ENCODE measurements around the gene ILK. TPM values are rescaled to one million over a fixed set of nuclear protein-coding genes. Genes with fewer than 3 reads are reported as not detected.

Gene ILK
- total RNA-seq, 1 donor from 2014 or later, result 85.6 TPM

DNA sequence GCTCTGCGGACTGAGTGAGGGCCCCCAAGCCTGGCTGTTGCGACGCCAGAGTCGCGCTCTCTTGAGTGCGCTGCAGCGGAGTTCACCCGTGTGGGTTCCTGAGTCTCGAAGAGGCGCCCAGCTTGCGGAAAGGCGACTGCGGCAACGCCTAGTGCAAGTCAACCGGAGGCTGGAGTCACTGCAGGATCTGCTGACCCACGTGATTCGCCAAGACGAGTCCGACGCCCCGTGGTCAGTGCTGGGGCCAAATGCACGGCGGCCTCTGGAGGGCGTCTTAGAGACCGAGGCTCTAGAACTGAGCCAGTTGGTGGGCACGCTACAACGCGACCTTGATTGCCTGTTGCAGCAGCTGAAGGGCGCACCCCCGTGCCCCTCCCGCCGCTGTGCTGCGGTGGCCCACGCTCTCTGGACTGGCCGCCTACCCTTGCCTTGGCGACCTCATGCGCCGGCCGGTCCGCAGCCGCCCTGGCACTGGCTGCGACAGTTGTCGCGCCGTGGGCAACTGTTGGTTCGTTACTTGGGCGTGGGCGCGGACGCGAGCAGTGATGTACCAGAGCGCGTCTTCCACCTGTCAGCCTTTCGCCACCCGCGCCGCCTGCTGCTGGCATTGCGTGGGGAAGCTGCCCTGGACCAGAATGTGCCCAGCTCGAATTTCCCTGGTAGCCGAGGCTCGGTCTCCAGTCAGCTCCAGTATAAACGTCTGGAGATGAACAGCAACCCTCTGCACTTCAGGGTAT lies 32.7 kb upstream of the ILK start:
- H3K36me3 ChIP-seq, result no peaks in the 10 kb centered on the region
- no peak overlapping the region for H3K9ac ChIP-seq
- H3K27me3 ChIP-seq, result no peaks in the 10 kb centered on the region
- H2AFZ ChIP-seq (replicated peaks), result no peak overlapping the region
- H3K4me3 ChIP-seq, result no peak overlapping the region
- no peaks in the 10 kb centered on the region for H3K9me3 Mint-ChIP-seq
- no peak overlapping the region for H3K27ac ChIP-seq
- no peak for TF ChIP-seq EZH2phosphoT487 (IDR thresholded peaks at IDR 0.05)
- no peak for TF ChIP-seq CTCF (IDR thresholded peaks at IDR 0.05)
- no peak for TF ChIP-seq EZH2 (IDR thresholded peaks at IDR 0.05)
- peaks cover 10% of the 10 kb centered on the region for H3K36me3 Mint-ChIP-seq
- no peaks in the 10 kb centered on the region for H3K27me3 Mint-ChIP-seq (ENCODE audit: insufficient read depth, low read depth)
- no peaks in the 10 kb centered on the region for H3F3A ChIP-seq (ENCODE audit: low read depth)
- H4K20me1 ChIP-seq (ENCODE audit: low read depth), result no peaks in the 10 kb centered on the region
- no peaks in the 10 kb centered on the region for H3K79me2 ChIP-seq (ENCODE audit: low read depth)
- no peaks in the 10 kb centered on the region for H3K4me1 ChIP-seq
- no peaks in the 10 kb centered on the region for H3K9me3 ChIP-seq (ENCODE audit: low read depth)
- H3K4me2 ChIP-seq, result no peak overlapping the region
- H3K27ac Mint-ChIP-seq, result no peak overlapping the region
- peaks cover 6% of the 10 kb centered on the region for H3K4me1 Mint-ChIP-seq
- no peak for DNase-seq (ENCODE audit: low spot score)
- H3K4me3 Mint-ChIP-seq, result no peak overlapping the region

GRCh38 chr11:6571434-6572008 lies 32.1 kb upstream of the ILK start:
- no peaks in the 10 kb centered on the region for H3K36me3 ChIP-seq
- Mint-ChIP-seq H3K36me3 (peaks cover 9% of the 10 kb centered on the region), H3K4me3 (no peak overlapping the region), H3K27ac (no peak overlapping the region), H3K4me1 (peaks cover 6% of the 10 kb centered on the region), H3K9me3 (no peaks in the 10 kb centered on the region), H3K27me3 (ENCODE audit: insufficient read depth, low read depth) (no peaks in the 10 kb centered on the region)
- H3K4me2 ChIP-seq, result no peak overlapping the region
- H2AFZ ChIP-seq (replicated peaks), result no peak overlapping the region
- H3K4me3 ChIP-seq, result no peak overlapping the region
- no peaks in the 10 kb centered on the region for H3K79me2 ChIP-seq (ENCODE audit: low read depth)
- H4K20me1 ChIP-seq (ENCODE audit: low read depth), result no peaks in the 10 kb centered on the region
- H3K27ac ChIP-seq, result no peak overlapping the region
- H3K4me1 ChIP-seq, result no peaks in the 10 kb centered on the region
- DNase-seq (ENCODE audit: low spot score), result no peak
- H3K9ac ChIP-seq, result no peak overlapping the region
- H3K27me3 ChIP-seq, result no peaks in the 10 kb centered on the region
- TF ChIP-seq CTCF (IDR thresholded peaks at IDR 0.05) (no peak), EZH2 (IDR thresholded peaks at IDR 0.05) (no peak), EZH2phosphoT487 (IDR thresholded peaks at IDR 0.05) (no peak)
- no peaks in the 10 kb centered on the region for H3F3A ChIP-seq (ENCODE audit: low read depth)
- H3K9me3 ChIP-seq (ENCODE audit: low read depth), result no peaks in the 10 kb centered on the region

DNA sequence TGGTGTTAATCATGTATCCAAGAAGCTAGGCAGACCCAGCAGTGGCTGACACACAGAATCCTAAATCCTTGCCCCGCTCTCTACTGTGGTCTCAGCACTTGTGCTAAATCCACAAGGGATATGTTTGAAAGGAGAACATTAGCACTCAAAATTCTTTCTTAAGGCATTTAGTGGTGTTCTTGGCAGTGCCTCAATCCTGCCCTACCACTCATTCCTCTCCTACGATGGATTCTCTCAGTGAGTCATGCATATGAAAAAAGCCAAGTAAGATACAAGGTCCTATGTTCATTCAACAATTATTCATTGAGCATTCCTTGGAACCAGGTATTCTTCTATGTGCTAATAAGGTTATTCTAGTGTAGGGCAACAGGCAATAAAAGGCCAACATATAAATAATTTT lies 31.4 kb upstream of the ILK start:
- Histone ChIP-seq H3K27ac (no peak overlapping the region), H2AFZ (replicated peaks) (no peak overlapping the region), H3K4me2 (no peak overlapping the region), H3K9me3 (ENCODE audit: low read depth) (no peaks in the 10 kb centered on the region), H3K9ac (no peak overlapping the region), H3K79me2 (ENCODE audit: low read depth) (no peaks in the 10 kb centered on the region), H3F3A (ENCODE audit: low read depth) (no peaks in the 10 kb centered on the region), H4K20me1 (ENCODE audit: low read depth) (no peaks in the 10 kb centered on the region), H3K4me3 (no peak overlapping the region), H3K27me3 (no peaks in the 10 kb centered on the region), H3K36me3 (no peaks in the 10 kb centered on the region), H3K4me1 (no peaks in the 10 kb centered on the region)
- Mint-ChIP-seq H3K9me3 (no peaks in the 10 kb centered on the region), H3K27me3 (ENCODE audit: insufficient read depth, low read depth) (no peaks in the 10 kb centered on the region), H3K27ac (no peak overlapping the region), H3K4me1 (peaks cover 6% of the 10 kb centered on the region), H3K36me3 (peaks cover 8% of the 10 kb centered on the region), H3K4me3 (no peak overlapping the region)
- TF ChIP-seq EZH2 (IDR thresholded peaks at IDR 0.05) (no peak), CTCF (IDR thresholded peaks at IDR 0.05) (no peak), EZH2phosphoT487 (IDR thresholded peaks at IDR 0.05) (no peak)
- DNase-seq (ENCODE audit: low spot score), result no peak
